ENCODE data around the gene TRABD.

DNA sequence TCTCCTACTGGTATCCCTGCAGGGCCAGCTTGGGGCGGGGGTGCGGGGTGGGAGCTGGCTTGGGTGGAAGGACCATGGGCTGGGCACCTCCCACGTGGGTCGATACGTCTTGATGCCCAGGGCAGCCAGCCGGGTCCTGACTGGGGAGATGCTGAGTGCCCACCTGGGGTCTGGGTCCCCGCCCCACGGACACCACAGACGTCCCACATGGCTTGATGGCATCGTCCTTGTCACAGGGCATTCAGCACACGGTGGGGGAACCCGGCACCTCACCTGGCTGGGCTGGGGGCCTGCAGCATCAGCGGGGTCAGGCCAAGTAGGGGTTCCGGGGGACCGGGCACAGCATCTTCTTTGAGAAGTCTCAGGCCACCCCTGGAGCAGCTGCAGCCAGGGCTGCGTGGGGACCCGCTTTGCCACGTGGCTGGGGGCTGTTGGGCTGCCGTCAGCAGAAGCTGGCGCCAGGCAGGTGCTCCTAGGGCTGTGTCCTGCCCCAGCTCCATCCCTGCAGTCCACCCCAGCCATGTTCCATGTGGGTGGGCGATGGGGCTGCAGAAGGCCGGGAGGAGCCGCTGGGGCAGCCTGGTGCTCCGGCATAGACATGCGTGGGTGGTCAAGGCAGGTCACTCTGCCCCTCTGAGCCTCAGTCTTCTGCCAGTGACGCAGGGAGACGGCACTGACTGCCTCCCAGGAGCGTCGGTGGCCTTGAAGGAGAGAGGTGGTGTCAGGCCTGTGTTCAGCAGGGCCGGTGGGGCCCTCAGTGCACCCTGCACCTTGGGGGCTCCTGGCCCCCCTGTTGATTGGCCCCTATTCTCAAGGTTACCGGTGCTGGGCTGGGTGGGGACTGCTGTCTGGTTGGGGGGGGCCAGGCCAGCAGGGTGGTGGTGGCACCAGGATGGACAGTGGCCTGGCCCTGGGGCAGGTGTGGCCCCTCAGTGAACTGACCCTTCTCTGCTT lies 23.5 kb downstream of the TRABD start:
- TF ChIP-seq, protein P1, sequence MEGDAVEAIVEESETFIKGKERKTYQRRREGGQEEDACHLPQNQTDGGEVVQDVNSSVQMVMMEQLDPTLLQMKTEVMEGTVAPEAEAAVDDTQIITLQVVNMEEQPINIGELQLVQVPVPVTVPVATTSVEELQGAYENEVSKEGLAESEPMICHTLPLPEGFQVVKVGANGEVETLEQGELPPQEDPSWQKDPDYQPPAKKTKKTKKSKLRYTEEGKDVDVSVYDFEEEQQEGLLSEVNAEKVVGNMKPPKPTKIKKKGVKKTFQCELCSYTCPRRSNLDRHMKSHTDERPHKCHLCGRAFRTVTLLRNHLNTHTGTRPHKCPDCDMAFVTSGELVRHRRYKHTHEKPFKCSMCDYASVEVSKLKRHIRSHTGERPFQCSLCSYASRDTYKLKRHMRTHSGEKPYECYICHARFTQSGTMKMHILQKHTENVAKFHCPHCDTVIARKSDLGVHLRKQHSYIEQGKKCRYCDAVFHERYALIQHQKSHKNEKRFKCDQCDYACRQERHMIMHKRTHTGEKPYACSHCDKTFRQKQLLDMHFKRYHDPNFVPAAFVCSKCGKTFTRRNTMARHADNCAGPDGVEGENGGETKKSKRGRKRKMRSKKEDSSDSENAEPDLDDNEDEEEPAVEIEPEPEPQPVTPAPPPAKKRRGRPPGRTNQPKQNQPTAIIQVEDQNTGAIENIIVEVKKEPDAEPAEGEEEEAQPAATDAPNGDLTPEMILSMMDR (IDR thresholded peaks at IDR 0.05; ENCODE audit: insufficient read depth, low read depth, low read length): no peak
- TF ChIP-seq EZH2 (IDR thresholded peaks at IDR 0.05; ENCODE audit: insufficient read depth, low read length): no peak
